Activated naive CD8-positive, alpha-beta T cell (primary cell): ENCODE data around the gene LDAF1.
"Not testable (repeated sequence)": the region's sequence is repeated elsewhere in the genome, so short reads cannot be mapped to it uniquely, and the experiment has no call there.

ENCODE experiments used
- H3K27ac Mint-ChIP-seq: one replicate; pipeline ENCODE4 v1.8.0; 2021; ENCODE audit warnings: mixed read lengths
- H3K27me3 Mint-ChIP-seq: one replicate; pipeline ENCODE4 v1.8.0; 2021; ENCODE audit warnings: mixed read lengths
- H3K36me3 Mint-ChIP-seq: one replicate; pipeline ENCODE4 v1.8.0; 2021; ENCODE audit warnings: mixed read lengths
- H3K4me1 Mint-ChIP-seq: one replicate; pipeline ENCODE4 v1.8.0; 2021; ENCODE audit warnings: low read depth, mixed read lengths
- H3K4me3 Mint-ChIP-seq: one replicate; pipeline ENCODE4 v1.8.0; 2021; ENCODE audit warnings: mild to moderate bottlenecking, mixed read lengths
- H3K9me3 Mint-ChIP-seq: one replicate; pipeline ENCODE4 v1.8.0; 2021; ENCODE audit warnings: low read depth, mixed read lengths

LDAF1 gene

GRCh38 chr16:21172650-21173049 is 14.2 kb downstream of the LDAF1 start:
- no peaks in the 10 kb centered on the region for H3K4me1 Mint-ChIP-seq
- no peak overlapping the region for H3K27ac Mint-ChIP-seq
- H3K36me3 Mint-ChIP-seq = peaks cover 15% of the 10 kb centered on the region

GRCh38 chr16:21175397-21175796 is 16.9 kb downstream of the LDAF1 start:
- no peak overlapping the region for H3K27ac Mint-ChIP-seq
- no peaks in the 10 kb centered on the region for H3K9me3 Mint-ChIP-seq
- no peak overlapping the region for H3K4me3 Mint-ChIP-seq
- H3K27me3 Mint-ChIP-seq = no peaks in the 10 kb centered on the region
- no peaks in the 10 kb centered on the region for H3K4me1 Mint-ChIP-seq
- peaks cover 29% of the 10 kb centered on the region for H3K36me3 Mint-ChIP-seq

More at GRCh38 chr16:21172650-21173049, 14.2 kb downstream of the LDAF1 start:
- Mint-ChIP-seq H3K27me3 (no peaks in the 10 kb centered on the region), H3K4me3 (no peak overlapping the region), H3K9me3 (no peaks in the 10 kb centered on the region)

- Mint-ChIP-seq H3K36me3 (peaks cover 40% of the 10 kb centered on the region), H3K27me3 (no peaks in the 10 kb centered on the region)
Observed at GRCh38 chr16:21179126-21179982, 20.9 kb downstream of the LDAF1 start.

GRCh38 chr16:21179983-21180365 is 21.5 kb downstream of the LDAF1 start:
- Mint-ChIP-seq H3K4me1 (peaks cover 2% of the 10 kb centered on the region), H3K36me3 (peaks cover 40% of the 10 kb centered on the region), H3K27ac (no peak overlapping the region), H3K27me3 (no peaks in the 10 kb centered on the region), H3K9me3 (peaks cover 9% of the 10 kb centered on the region), H3K4me3 (no peak overlapping the region)

More at GRCh38 chr16:21179126-21179982, 20.9 kb downstream of the LDAF1 start:
- no peak overlapping the region for H3K4me3 Mint-ChIP-seq
- H3K4me1 Mint-ChIP-seq = no peaks in the 10 kb centered on the region
- H3K9me3 Mint-ChIP-seq = peaks cover 6% of the 10 kb centered on the region
- no peak overlapping the region for H3K27ac Mint-ChIP-seq

- H3K4me1 Mint-ChIP-seq = peaks cover 6% of the 10 kb centered on the region
- peaks cover 9% of the 10 kb centered on the region for H3K9me3 Mint-ChIP-seq
- peaks cover 22% of the 10 kb centered on the region for H3K36me3 Mint-ChIP-seq
- H3K27ac Mint-ChIP-seq = no peak overlapping the region
- H3K4me3 Mint-ChIP-seq = no peak overlapping the region
- peaks cover 2% of the 10 kb centered on the region for H3K27me3 Mint-ChIP-seq
Observed at GRCh38 chr16:21183995-21184394, 25.5 kb downstream of the LDAF1 start.

GRCh38 chr16:21184834-21185233 is 26.4 kb downstream of the LDAF1 start:
- peaks cover 9% of the 10 kb centered on the region for H3K9me3 Mint-ChIP-seq
- peaks cover 2% of the 10 kb centered on the region for H3K27me3 Mint-ChIP-seq
- no peak overlapping the region for H3K27ac Mint-ChIP-seq
- no peak overlapping the region for H3K4me3 Mint-ChIP-seq
- H3K36me3 Mint-ChIP-seq = peaks cover 18% of the 10 kb centered on the region
- peaks cover 6% of the 10 kb centered on the region for H3K4me1 Mint-ChIP-seq

GRCh38 chr16:21185659-21186325 is 27.3 kb downstream of the LDAF1 start:
- Mint-ChIP-seq H3K36me3 (peaks cover 15% of the 10 kb centered on the region), H3K4me1 (peaks cover 6% of the 10 kb centered on the region), H3K27ac (no peak overlapping the region), H3K4me3 (no peak overlapping the region), H3K9me3 (peaks cover 13% of the 10 kb centered on the region), H3K27me3 (peaks cover 2% of the 10 kb centered on the region)

GRCh38 chr16:21186326-21186691 is 27.8 kb downstream of the LDAF1 start:
- peaks cover 3% of the 10 kb centered on the region for H3K27me3 Mint-ChIP-seq

GRCh38 chr16:21189311-21189710 is 30.8 kb downstream of the LDAF1 start:
- no peak overlapping the region for H3K27ac Mint-ChIP-seq
- H3K4me1 Mint-ChIP-seq = peaks cover 6% of the 10 kb centered on the region
- no peak overlapping the region for H3K4me3 Mint-ChIP-seq
- H3K27me3 Mint-ChIP-seq = peaks cover 8% of the 10 kb centered on the region
- no peaks in the 10 kb centered on the region for H3K36me3 Mint-ChIP-seq
- peaks cover 8% of the 10 kb centered on the region for H3K9me3 Mint-ChIP-seq

More at GRCh38 chr16:21186326-21186691, 27.8 kb downstream of the LDAF1 start:
- H3K36me3 Mint-ChIP-seq = peaks cover 12% of the 10 kb centered on the region
- H3K4me1 Mint-ChIP-seq = peaks cover 6% of the 10 kb centered on the region
- H3K4me3 Mint-ChIP-seq = no peak overlapping the region
- H3K9me3 Mint-ChIP-seq = peaks cover 13% of the 10 kb centered on the region
- H3K27ac Mint-ChIP-seq = no peak overlapping the region

GRCh38 chr16:21190013-21190412 is 31.5 kb downstream of the LDAF1 start:
- no peaks in the 10 kb centered on the region for H3K36me3 Mint-ChIP-seq
- peaks cover 4% of the 10 kb centered on the region for H3K4me1 Mint-ChIP-seq
- H3K27me3 Mint-ChIP-seq = peaks cover 10% of the 10 kb centered on the region
- H3K27ac Mint-ChIP-seq = no peak overlapping the region
- no peak overlapping the region for H3K4me3 Mint-ChIP-seq
- peaks cover 4% of the 10 kb centered on the region for H3K9me3 Mint-ChIP-seq

GRCh38 chr16:21190599-21190998 is 32.1 kb downstream of the LDAF1 start:
- Mint-ChIP-seq H3K27ac (no peak overlapping the region), H3K36me3 (no peaks in the 10 kb centered on the region), H3K4me1 (peaks cover 4% of the 10 kb centered on the region), H3K4me3 (no peak overlapping the region), H3K27me3 (peaks cover 10% of the 10 kb centered on the region), H3K9me3 (peaks cover 4% of the 10 kb centered on the region)

- peaks cover 10% of the 10 kb centered on the region for H3K27me3 Mint-ChIP-seq
- H3K36me3 Mint-ChIP-seq = no peaks in the 10 kb centered on the region
- no peak overlapping the region for H3K4me3 Mint-ChIP-seq
- H3K27ac Mint-ChIP-seq = no peak overlapping the region
- H3K9me3 Mint-ChIP-seq = peaks cover 4% of the 10 kb centered on the region
- peaks cover 4% of the 10 kb centered on the region for H3K4me1 Mint-ChIP-seq
Observed at GRCh38 chr16:21192991-21193390, 34.5 kb downstream of the LDAF1 start.

- Mint-ChIP-seq H3K27ac (no peak overlapping the region), H3K4me1 (no peaks in the 10 kb centered on the region), H3K27me3 (peaks cover 13% of the 10 kb centered on the region), H3K4me3 (no peak overlapping the region), H3K9me3 (peaks cover 4% of the 10 kb centered on the region), H3K36me3 (no peaks in the 10 kb centered on the region)
Observed at GRCh38 chr16:21194771-21195301, 36.4 kb downstream of the LDAF1 start.

GRCh38 chr16:21195330-21195729 is 36.9 kb downstream of the LDAF1 start:
- H3K27ac Mint-ChIP-seq, H3K9me3 Mint-ChIP-seq, H3K4me1 Mint-ChIP-seq, H3K4me3 Mint-ChIP-seq, H3K36me3 Mint-ChIP-seq: not testable (repeated sequence)
- H3K27me3 Mint-ChIP-seq = peaks cover 13% of the 10 kb centered on the region

- Mint-ChIP-seq H3K4me3 (no peak overlapping the region), H3K36me3 (no peaks in the 10 kb centered on the region), H3K27ac (no peak overlapping the region), H3K27me3 (peaks cover 13% of the 10 kb centered on the region), H3K4me1 (no peaks in the 10 kb centered on the region), H3K9me3 (no peaks in the 10 kb centered on the region)
Observed at GRCh38 chr16:21197112-21197511, 38.6 kb downstream of the LDAF1 start.
